Fibroblast of lung (primary cell): ENCODE measurements around the gene CHST15.

ENCODE experiments used
- EZH2 ChIP-seq: IDR thresholded peaks from 2 replicates; pipeline ENCODE4 v1.5.1; 2012; ENCODE audit warnings: low read length, control low read depth, mild to moderate bottlenecking; ENCODE audit errors: missing control alignments
- TF ChIP-seq, protein P1 (sequence below), 2 donors: IDR thresholded peaks in 1 of 2; conservative IDR thresholded peaks in 1 of 2; 1 replicate in 1 of 2; 2 replicates in 1 of 2; pipeline ENCODE4 v1.5.1; 2011 to 2012; ENCODE audit warnings: low read length in 2 of 2, control low read depth in 1 of 2, inconsistent platforms in 1 of 2, low read depth in 1 of 2, mild to moderate bottlenecking in 1 of 2

GRCh38 chr10:124142960-124143359 lies 49.6 kb upstream of the CHST15 start:
- TF ChIP-seq, protein P1, sequence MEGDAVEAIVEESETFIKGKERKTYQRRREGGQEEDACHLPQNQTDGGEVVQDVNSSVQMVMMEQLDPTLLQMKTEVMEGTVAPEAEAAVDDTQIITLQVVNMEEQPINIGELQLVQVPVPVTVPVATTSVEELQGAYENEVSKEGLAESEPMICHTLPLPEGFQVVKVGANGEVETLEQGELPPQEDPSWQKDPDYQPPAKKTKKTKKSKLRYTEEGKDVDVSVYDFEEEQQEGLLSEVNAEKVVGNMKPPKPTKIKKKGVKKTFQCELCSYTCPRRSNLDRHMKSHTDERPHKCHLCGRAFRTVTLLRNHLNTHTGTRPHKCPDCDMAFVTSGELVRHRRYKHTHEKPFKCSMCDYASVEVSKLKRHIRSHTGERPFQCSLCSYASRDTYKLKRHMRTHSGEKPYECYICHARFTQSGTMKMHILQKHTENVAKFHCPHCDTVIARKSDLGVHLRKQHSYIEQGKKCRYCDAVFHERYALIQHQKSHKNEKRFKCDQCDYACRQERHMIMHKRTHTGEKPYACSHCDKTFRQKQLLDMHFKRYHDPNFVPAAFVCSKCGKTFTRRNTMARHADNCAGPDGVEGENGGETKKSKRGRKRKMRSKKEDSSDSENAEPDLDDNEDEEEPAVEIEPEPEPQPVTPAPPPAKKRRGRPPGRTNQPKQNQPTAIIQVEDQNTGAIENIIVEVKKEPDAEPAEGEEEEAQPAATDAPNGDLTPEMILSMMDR (conservative IDR thresholded peaks at IDR 0.05 in 1 of 2, IDR thresholded peaks at IDR 0.05 in 1 of 2; ENCODE audit: low read depth in 1 of 2, low read length in 2 of 2): no peak
- no peak for TF ChIP-seq EZH2
